LNCAP (cell line): Measurements from ENCODE around the gene AIP.

Experiments used
- CTCF ChIP-seq: fragments of 450-650 bp; IDR thresholded peaks from 2 replicates; pipeline ENCODE4 v1.5.1; 2017; ENCODE audit warnings: mild to moderate bottlenecking

AIP gene

GRCh38 chr11:67468759-67469507 is 13.9 kb upstream of the AIP start, which contains the start of gene TMEM134:
Gene TMEM134 (minus strand): TSS chr11:67469251. CDS start chr11:67469192, 59 bp downstream.
- TF ChIP-seq CTCF, result peak; percentile 51

GRCh38 chr11:67469508-67469811 is 13.4 kb upstream of the AIP start:
- TF ChIP-seq CTCF, result no peak; the same call in 1 of the 2 replicates

GRCh38 chr11:67470337-67471002 is 12.4 kb upstream of the AIP start:
- no peak for TF ChIP-seq CTCF

- TF ChIP-seq CTCF, result no peak
Measured at GRCh38 chr11:67472882-67473281, 9.9 kb upstream of the AIP start.

GRCh38 chr11:67482275-67482826 is 475 bp upstream of the AIP start:
- no peak for TF ChIP-seq CTCF

- no peak for TF ChIP-seq CTCF
Measured at GRCh38 chr11:67483831-67484665, 1.2 kb downstream of the AIP start.

- TF ChIP-seq CTCF, result no peak
Measured at GRCh38 chr11:67484847-67485311, 2.1 kb downstream of the AIP start.
